Tibial nerve (tissue), 4 donors: Measurements from ENCODE around the gene TMEM181.

ENCODE experiments used
- EP300 ChIP-seq, 2 donors: sonication (generic); formaldehyde crosslinking; IDR thresholded peaks; one replicate each; pipeline ENCODE4 v1.6.1; 2017; ENCODE audit warnings: antibody characterized with exemption in 2 of 2, mild to moderate bottlenecking in 1 of 2
- POLR2A ChIP-seq, 2 donors: fragments of 450-650 bp; IDR thresholded peaks; one replicate each; pipeline ENCODE4 v1.6.1; 2017; ENCODE audit warnings: antibody characterized with exemption in 2 of 2, mild to moderate bottlenecking in 2 of 2, moderate library complexity in 2 of 2
- TF ChIP-seq, protein P1 (sequence below), 5 experiments: fragments of 200-600 bp in 3 of 5; fragments of 450-650 bp in 2 of 5; sonication (generic) in 3 of 5; IDR thresholded peaks; one replicate each; pipeline ENCODE4 v1.5.1; 2016 to 2019; ENCODE audit warnings: antibody characterized with exemption in 5 of 5, mild to moderate bottlenecking in 3 of 5, moderate library complexity in 2 of 5

DNA sequence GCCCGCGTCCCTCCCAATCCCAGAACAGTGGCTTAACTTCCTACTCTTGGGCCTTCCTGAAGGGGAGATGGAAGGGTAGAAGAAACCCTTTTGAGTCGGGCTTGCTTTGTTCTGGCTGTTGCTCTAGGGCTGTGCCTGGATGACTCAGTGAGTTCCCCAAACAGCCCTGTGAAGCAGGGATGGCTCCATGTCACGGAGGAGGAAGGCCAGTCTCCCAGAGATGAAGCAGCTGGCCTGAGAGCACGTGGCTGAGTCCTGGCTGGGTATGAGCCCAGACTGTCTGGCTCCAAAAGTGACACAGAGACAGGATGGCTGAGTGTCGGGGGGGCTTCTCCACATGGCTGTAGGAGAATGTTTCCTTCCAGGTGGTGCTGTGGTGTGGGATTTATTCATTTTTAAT, 94.6 kb downstream of the TMEM181 start:
- TF ChIP-seq, protein P1, sequence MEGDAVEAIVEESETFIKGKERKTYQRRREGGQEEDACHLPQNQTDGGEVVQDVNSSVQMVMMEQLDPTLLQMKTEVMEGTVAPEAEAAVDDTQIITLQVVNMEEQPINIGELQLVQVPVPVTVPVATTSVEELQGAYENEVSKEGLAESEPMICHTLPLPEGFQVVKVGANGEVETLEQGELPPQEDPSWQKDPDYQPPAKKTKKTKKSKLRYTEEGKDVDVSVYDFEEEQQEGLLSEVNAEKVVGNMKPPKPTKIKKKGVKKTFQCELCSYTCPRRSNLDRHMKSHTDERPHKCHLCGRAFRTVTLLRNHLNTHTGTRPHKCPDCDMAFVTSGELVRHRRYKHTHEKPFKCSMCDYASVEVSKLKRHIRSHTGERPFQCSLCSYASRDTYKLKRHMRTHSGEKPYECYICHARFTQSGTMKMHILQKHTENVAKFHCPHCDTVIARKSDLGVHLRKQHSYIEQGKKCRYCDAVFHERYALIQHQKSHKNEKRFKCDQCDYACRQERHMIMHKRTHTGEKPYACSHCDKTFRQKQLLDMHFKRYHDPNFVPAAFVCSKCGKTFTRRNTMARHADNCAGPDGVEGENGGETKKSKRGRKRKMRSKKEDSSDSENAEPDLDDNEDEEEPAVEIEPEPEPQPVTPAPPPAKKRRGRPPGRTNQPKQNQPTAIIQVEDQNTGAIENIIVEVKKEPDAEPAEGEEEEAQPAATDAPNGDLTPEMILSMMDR (IDR thresholded peaks at IDR 0.05), result no peak
- TF ChIP-seq POLR2A (IDR thresholded peaks at IDR 0.05) (no peak), EP300 (IDR thresholded peaks at IDR 0.05) (peak in 1 of 2 donors; percentile 12)
